K562 (cell line): ENCODE results near the gene SEMA4G. TPM values are rescaled to one million over a fixed set of nuclear protein-coding genes. Genes with fewer than 3 reads are reported as not detected.

Experiments
- DPF2 ChIP-seq: fragments of 450-650 bp; IDR thresholded peaks from 2 replicates; pipeline ENCODE4 v1.6.1; 2016
- ESRRB ChIP-seq: fragments of 250-450 bp; sonication (Bioruptor Pico); IDR thresholded peaks from 2 replicates; pipeline ENCODE4 v1.5.0; 2020; ENCODE audit warnings: mild to moderate bottlenecking, moderate library complexity, borderline replicate concordance
- IRF2 ChIP-seq: sonication (generic); formaldehyde crosslinking; IDR thresholded peaks from 2 replicates; pipeline ENCODE4 v1.8.1; 2022; ENCODE audit warnings: mild to moderate bottlenecking, missing genetic modification reagents
- RBFOX2 ChIP-seq: fragments of 200-400 bp; formaldehyde crosslinking; IDR thresholded peaks from 2 replicates; pipeline ENCODE4 v1.6.1; 2017; ENCODE audit warnings: low read depth, mild to moderate bottlenecking, low read length, moderate library complexity
- ZNF707 ChIP-seq: fragments of 250-450 bp; sonication (Bioruptor Pico); conservative IDR thresholded peaks from 2 replicates; pipeline ENCODE4 v1.8.0; 2022; ENCODE audit warnings: inconsistent platforms, mild to moderate bottlenecking, moderate library complexity
- polyA plus RNA-seq, 8 experiments: library from polyadenylated mRNA; depleted of rRNA in 4 of 8; stranded (reverse) in 5 of 8; unstranded in 3 of 8; fragments of >200 nt; fragmentation: Nextera tagmentation in 2 of 8; fragmentation: Illumina TruSeq in 1 of 8; extraction: Ambion mirVana in 2 of 8; extraction: Trizol in 1 of 8; gene quantifications; 2 replicates each; pipeline versions ENCODE4 v1.2.1 to v1.2.3, GENCODE V29; 2011 to 2014; ENCODE audit warnings: inconsistent platforms in 1 of 8, missing spikeins in 1 of 8
- total RNA-seq, 7 experiments: library from RNA; depleted of rRNA in 6 of 7; stranded (reverse); fragments of >200 nt in 6 of 7; fragmentation: Illumina TruSeq in 2 of 7; extraction: Trizol in 2 of 7; gene quantifications; 2 replicates each; pipeline versions ENCODE4 v1.2.1 to v1.2.3, GENCODE V29; 2011 to 2021; ENCODE audit warnings: low replicate concordance in 1 of 7
- TF ChIP-seq, protein P1 (sequence below): fragments of 200-800 bp; sonication (Bioruptor generic); IDR thresholded peaks from 2 replicates; pipeline ENCODE4 v1.6.1; 2017; ENCODE audit warnings: missing genetic modification characterization, missing compliant biosample characterization
- TF ChIP-seq, protein P2 (sequence below), 2 experiments: IDR thresholded peaks; 2 replicates each; pipeline ENCODE4 v1.6.1; 2011; ENCODE audit warnings: borderline replicate concordance in 1 of 2, control low read depth in 1 of 2, low read depth in 1 of 2, low read length in 1 of 2, mild to moderate bottlenecking in 1 of 2, mixed read lengths in 1 of 2, moderate library complexity in 1 of 2; ENCODE audit not compliant: insufficient read depth in 1 of 2, insufficient read length in 1 of 2, poor library complexity in 1 of 2, severe bottlenecking in 1 of 2; ENCODE audit errors: extremely low read depth in 1 of 2
- TF ChIP-seq, protein P3 (sequence below): sonication (generic); formaldehyde crosslinking; IDR thresholded peaks from 2 replicates; pipeline ENCODE4 v1.8.1; 2023; ENCODE audit warnings: mild to moderate bottlenecking, missing genetic modification reagents

Gene SEMA4G
- total and polyA plus RNA-seq, 9 of the 15 experiments (the other 6 are each of a cell fraction or from before 2014, with no cell fraction given) = 0.40 to 7.8 (median 1.8) TPM

DNA sequence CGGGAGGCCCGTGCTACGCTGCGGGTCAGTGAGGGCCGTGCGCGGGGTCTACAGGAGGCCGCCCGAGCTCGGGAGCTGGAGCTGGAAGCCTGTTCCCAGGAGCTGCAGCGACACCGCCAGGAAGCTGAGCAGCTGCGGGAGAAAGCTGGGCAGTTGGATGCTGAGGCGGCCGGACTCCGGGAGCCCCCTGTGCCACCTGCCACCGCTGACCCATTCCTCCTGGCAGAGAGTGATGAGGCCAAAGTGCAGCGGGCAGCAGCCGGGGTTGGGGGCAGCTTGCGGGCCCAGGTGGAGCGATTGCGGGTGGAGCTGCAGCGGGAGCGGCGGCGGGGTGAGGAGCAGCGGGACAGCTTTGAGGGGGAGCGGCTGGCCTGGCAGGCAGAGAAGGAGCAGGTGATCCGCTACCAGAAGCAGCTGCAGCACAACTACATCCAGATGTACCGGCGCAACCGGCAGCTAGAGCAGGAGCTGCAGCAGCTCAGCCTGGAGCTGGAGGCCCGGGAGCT lies 37.3 kb downstream of the SEMA4G start (continued):
- TF ChIP-seq, protein P1, sequence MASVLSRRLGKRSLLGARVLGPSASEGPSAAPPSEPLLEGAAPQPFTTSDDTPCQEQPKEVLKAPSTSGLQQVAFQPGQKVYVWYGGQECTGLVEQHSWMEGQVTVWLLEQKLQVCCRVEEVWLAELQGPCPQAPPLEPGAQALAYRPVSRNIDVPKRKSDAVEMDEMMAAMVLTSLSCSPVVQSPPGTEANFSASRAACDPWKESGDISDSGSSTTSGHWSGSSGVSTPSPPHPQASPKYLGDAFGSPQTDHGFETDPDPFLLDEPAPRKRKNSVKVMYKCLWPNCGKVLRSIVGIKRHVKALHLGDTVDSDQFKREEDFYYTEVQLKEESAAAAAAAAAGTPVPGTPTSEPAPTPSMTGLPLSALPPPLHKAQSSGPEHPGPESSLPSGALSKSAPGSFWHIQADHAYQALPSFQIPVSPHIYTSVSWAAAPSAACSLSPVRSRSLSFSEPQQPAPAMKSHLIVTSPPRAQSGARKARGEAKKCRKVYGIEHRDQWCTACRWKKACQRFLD (CRISPR knock-in tag) = no peak
- TF ChIP-seq, protein P2, sequence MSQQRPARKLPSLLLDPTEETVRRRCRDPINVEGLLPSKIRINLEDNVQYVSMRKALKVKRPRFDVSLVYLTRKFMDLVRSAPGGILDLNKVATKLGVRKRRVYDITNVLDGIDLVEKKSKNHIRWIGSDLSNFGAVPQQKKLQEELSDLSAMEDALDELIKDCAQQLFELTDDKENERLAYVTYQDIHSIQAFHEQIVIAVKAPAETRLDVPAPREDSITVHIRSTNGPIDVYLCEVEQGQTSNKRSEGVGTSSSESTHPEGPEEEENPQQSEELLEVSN (IDR thresholded peaks at IDR 0.05; ENCODE audit: borderline replicate concordance in 1 of 2, extremely low read depth in 1 of 2, insufficient read depth in 1 of 2, insufficient read length in 1 of 2, low read depth in 1 of 2, low read length in 1 of 2, poor library complexity in 1 of 2, severe bottlenecking in 1 of 2) = no peak
- no peak for TF ChIP-seq IRF2 (CRISPR knock-in tag)
- no peak for TF ChIP-seq ESRRB (CRISPR knock-in tag)
- TF ChIP-seq RBFOX2 = 0 out of 2 replicates have a peak, but pooled peaks have one; percentile 5
- TF ChIP-seq, protein P3, sequence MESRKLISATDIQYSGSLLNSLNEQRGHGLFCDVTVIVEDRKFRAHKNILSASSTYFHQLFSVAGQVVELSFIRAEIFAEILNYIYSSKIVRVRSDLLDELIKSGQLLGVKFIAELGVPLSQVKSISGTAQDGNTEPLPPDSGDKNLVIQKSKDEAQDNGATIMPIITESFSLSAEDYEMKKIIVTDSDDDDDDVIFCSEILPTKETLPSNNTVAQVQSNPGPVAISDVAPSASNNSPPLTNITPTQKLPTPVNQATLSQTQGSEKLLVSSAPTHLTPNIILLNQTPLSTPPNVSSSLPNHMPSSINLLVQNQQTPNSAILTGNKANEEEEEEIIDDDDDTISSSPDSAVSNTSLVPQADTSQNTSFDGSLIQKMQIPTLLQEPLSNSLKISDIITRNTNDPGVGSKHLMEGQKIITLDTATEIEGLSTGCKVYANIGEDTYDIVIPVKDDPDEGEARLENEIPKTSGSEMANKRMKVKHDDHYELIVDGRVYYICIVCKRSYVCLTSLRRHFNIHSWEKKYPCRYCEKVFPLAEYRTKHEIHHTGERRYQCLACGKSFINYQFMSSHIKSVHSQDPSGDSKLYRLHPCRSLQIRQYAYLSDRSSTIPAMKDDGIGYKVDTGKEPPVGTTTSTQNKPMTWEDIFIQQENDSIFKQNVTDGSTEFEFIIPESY (CRISPR knock-in tag) = peak; percentile 93
- TF ChIP-seq ZNF707 (CRISPR knock-in tag) = no peak
- no peak for TF ChIP-seq DPF2
- TF ChIP-seq, all 486 proteins: peak for 2
